ENCODE data around the gene APBA1. TPM values are rescaled to one million over a fixed set of nuclear protein-coding genes. Genes with fewer than 3 reads are reported as not detected.
"Not testable (repeated sequence)": the region's sequence is repeated elsewhere in the genome, so short reads cannot be mapped to it uniquely, and the experiment has no call there.

APBA1 gene
- total RNA-seq, 1 donor from 2014 or later: 5.9 TPM

DNA sequence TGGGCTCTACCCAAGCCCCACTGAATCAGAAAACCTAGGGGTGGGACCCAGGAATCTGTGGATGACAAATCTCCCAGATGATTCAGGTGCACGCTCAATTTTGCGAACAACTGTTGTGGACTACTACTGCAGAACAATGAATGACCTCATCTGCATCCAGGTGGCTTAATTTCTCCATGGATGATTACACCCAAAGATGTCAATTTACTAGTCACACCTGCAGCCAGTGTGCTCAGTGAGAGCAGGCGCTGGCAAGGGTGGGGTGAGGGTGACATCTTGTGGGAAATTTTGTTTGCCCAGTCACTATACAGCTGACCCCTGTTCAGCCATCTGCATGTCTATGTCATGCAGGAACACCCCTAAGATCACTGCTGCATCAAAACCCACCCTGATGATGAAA, 229.0 kb downstream of the APBA1 start:
- Histone ChIP-seq H3K27me3 (ENCODE audit: insufficient read depth, low read length) (no peaks in the 10 kb centered on the region), H3K9me3 (ENCODE audit: insufficient read depth, low read depth, low read length) (no peaks in the 10 kb centered on the region), H3K27ac (ENCODE audit: low read depth, low read length) (no peak overlapping the region), H3K4me1 (ENCODE audit: insufficient read depth, low read length) (peaks cover 16% of the 10 kb centered on the region), H3K4me2 (ENCODE audit: low read length) (no peak overlapping the region), H4K20me1 (ENCODE audit: insufficient read depth, low read length) (no peaks in the 10 kb centered on the region), H3K79me2 (ENCODE audit: insufficient read depth, low read length) (no peaks in the 10 kb centered on the region), H3K4me3 (ENCODE audit: insufficient read depth, low read depth, low read length) (no peak overlapping the region), H3K9ac (ENCODE audit: low read length) (no peak overlapping the region), H2AFZ (ENCODE audit: low read depth, low read length) (no peak overlapping the region), H3K36me3 (ENCODE audit: insufficient read depth, low read length) (no peaks in the 10 kb centered on the region)
- Mint-ChIP-seq H3K9me3 (ENCODE audit: unreplicated experiment) (peaks cover 4% of the 10 kb centered on the region), H3K27ac (ENCODE audit: unreplicated experiment) (no peak overlapping the region), H3K36me3 (ENCODE audit: low read depth, unreplicated experiment) (peaks cover 9% of the 10 kb centered on the region), H3K27me3 (ENCODE audit: low read depth, unreplicated experiment) (peaks cover 14% of the 10 kb centered on the region), H3K4me1 (ENCODE audit: low read depth, unreplicated experiment) (peaks cover 17% of the 10 kb centered on the region), H3K4me3 (ENCODE audit: unreplicated experiment) (no peak overlapping the region)
- TF ChIP-seq CTCF (IDR thresholded peaks at IDR 0.05; ENCODE audit: insufficient read depth, low read depth, low read length): no peak
- no peak for TF ChIP-seq EZH2 (IDR thresholded peaks at IDR 0.05; ENCODE audit: insufficient read depth, low read length)
- DNase-seq (ENCODE audit: low read depth) (no peak), FAIRE-seq (no peak)

GRCh38 chr9:69442486-69442885, 229.7 kb downstream of the APBA1 start:
- no peak for DNase-seq (ENCODE audit: low read depth)
- H3K4me1 Mint-ChIP-seq (ENCODE audit: low read depth, unreplicated experiment): peaks cover 17% of the 10 kb centered on the region

DNA sequence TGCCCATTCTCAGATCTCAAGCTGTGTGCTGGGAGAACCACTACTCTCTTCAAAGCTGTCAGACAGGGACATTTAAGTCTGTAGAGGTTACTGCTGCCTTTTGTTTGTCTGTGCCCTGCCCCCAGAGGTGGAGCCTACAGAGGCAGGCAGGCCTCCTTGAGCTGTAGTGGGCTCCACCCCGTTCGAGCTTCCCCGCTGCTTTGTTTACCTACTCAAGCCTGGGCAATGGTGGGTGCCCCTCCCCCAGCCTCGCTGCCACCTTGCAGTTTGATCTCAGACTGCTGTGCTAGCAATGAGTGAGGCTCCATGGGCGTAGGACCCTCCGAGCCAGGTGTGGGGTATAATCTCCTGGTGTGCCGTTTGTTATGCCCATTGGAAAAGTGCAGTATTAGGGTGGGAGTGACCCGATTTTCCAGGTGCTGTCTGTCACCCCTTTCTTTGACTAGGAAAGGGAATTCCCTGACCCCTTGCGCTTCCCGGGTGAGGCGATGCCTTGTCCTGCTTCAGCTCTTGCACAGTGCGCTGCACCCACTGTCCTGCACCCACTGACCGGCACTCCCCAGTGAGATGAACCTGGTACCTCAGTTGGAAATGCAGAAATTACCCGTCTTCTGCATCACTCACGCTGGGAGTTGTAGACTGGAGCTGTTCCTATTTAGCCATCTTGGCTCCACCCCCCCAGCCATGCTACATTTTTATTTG, 231.8 kb downstream of the APBA1 start:
- not testable (repeated sequence) for H3K27ac Mint-ChIP-seq (ENCODE audit: unreplicated experiment); H3K27ac ChIP-seq (ENCODE audit: low read depth, low read length); H3K79me2 ChIP-seq (ENCODE audit: insufficient read depth, low read length); FAIRE-seq; H3K27me3 Mint-ChIP-seq (ENCODE audit: low read depth, unreplicated experiment); H3K36me3 Mint-ChIP-seq (ENCODE audit: low read depth, unreplicated experiment); H3K9ac ChIP-seq (ENCODE audit: low read length); H3K9me3 ChIP-seq (ENCODE audit: insufficient read depth, low read depth, low read length); H3K4me3 Mint-ChIP-seq (ENCODE audit: unreplicated experiment); H2AFZ ChIP-seq (ENCODE audit: low read depth, low read length); H3K27me3 ChIP-seq (ENCODE audit: insufficient read depth, low read length); H3K9me3 Mint-ChIP-seq (ENCODE audit: unreplicated experiment); H3K36me3 ChIP-seq (ENCODE audit: insufficient read depth, low read length); H4K20me1 ChIP-seq (ENCODE audit: insufficient read depth, low read length); H3K4me2 ChIP-seq (ENCODE audit: low read length); H3K4me3 ChIP-seq (ENCODE audit: insufficient read depth, low read depth, low read length); DNase-seq (ENCODE audit: low read depth)
- H3K4me1 ChIP-seq (ENCODE audit: insufficient read depth, low read length): peaks cover 16% of the 10 kb centered on the region
- peaks cover 17% of the 10 kb centered on the region for H3K4me1 Mint-ChIP-seq (ENCODE audit: low read depth, unreplicated experiment)

More at GRCh38 chr9:69442486-69442885, 229.7 kb downstream of the APBA1 start:
- Histone ChIP-seq H3K27ac (ENCODE audit: low read depth, low read length) (no peak overlapping the region), H3K4me1 (ENCODE audit: insufficient read depth, low read length) (peaks cover 16% of the 10 kb centered on the region), H3K9ac (ENCODE audit: low read length) (no peak overlapping the region), H3K4me3 (ENCODE audit: insufficient read depth, low read depth, low read length) (no peak overlapping the region), H2AFZ (ENCODE audit: low read depth, low read length) (no peak overlapping the region), H3K9me3 (ENCODE audit: insufficient read depth, low read depth, low read length) (no peaks in the 10 kb centered on the region), H4K20me1 (ENCODE audit: insufficient read depth, low read length) (no peaks in the 10 kb centered on the region), H3K36me3 (ENCODE audit: insufficient read depth, low read length) (no peaks in the 10 kb centered on the region), H3K27me3 (ENCODE audit: insufficient read depth, low read length) (no peaks in the 10 kb centered on the region), H3K4me2 (ENCODE audit: low read length) (no peak overlapping the region), H3K79me2 (ENCODE audit: insufficient read depth, low read length) (no peaks in the 10 kb centered on the region)
- Mint-ChIP-seq H3K4me3 (ENCODE audit: unreplicated experiment) (no peak overlapping the region), H3K9me3 (ENCODE audit: unreplicated experiment) (peaks cover 4% of the 10 kb centered on the region), H3K27ac (ENCODE audit: unreplicated experiment) (no peak overlapping the region), H3K27me3 (ENCODE audit: low read depth, unreplicated experiment) (peaks cover 10% of the 10 kb centered on the region), H3K36me3 (ENCODE audit: low read depth, unreplicated experiment) (peaks cover 9% of the 10 kb centered on the region)
- no peak for FAIRE-seq
- no peak for TF ChIP-seq CTCF (IDR thresholded peaks at IDR 0.05; ENCODE audit: insufficient read depth, low read depth, low read length)
- no peak for TF ChIP-seq EZH2 (IDR thresholded peaks at IDR 0.05; ENCODE audit: insufficient read depth, low read length)

DNA sequence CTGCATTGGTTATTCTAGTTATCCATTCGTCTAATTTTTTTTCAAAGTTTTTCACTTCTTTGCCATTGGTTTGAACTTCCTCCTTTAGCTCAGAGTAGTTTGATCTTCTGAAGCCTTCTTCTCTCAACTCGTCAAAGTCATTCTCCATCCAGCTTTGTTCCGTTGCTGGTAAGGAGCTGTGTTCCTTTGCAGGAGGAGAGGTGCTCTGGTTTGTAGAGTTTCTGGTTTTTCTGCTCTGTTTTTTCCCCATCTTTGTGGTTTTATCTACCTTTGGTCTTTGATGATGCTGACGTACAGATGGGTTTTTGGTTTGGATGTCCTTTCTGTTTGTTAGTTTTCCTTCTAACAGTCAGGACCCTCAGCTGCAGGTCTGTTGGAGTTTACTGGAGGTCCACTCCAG, 232.5 kb downstream of the APBA1 start:
- not testable (repeated sequence) for H3K4me3 Mint-ChIP-seq (ENCODE audit: unreplicated experiment); H3K27me3 Mint-ChIP-seq (ENCODE audit: low read depth, unreplicated experiment); H2AFZ ChIP-seq (ENCODE audit: low read depth, low read length); H3K4me2 ChIP-seq (ENCODE audit: low read length); H3K36me3 Mint-ChIP-seq (ENCODE audit: low read depth, unreplicated experiment); H3K9ac ChIP-seq (ENCODE audit: low read length); H3K36me3 ChIP-seq (ENCODE audit: insufficient read depth, low read length); FAIRE-seq; H4K20me1 ChIP-seq (ENCODE audit: insufficient read depth, low read length); DNase-seq (ENCODE audit: low read depth); H3K9me3 Mint-ChIP-seq (ENCODE audit: unreplicated experiment); H3K27ac Mint-ChIP-seq (ENCODE audit: unreplicated experiment); H3K27me3 ChIP-seq (ENCODE audit: insufficient read depth, low read length); H3K27ac ChIP-seq (ENCODE audit: low read depth, low read length); H3K9me3 ChIP-seq (ENCODE audit: insufficient read depth, low read depth, low read length); H3K79me2 ChIP-seq (ENCODE audit: insufficient read depth, low read length); H3K4me3 ChIP-seq (ENCODE audit: insufficient read depth, low read depth, low read length)
- H3K4me1 ChIP-seq (ENCODE audit: insufficient read depth, low read length): peaks cover 16% of the 10 kb centered on the region
- peaks cover 16% of the 10 kb centered on the region for H3K4me1 Mint-ChIP-seq (ENCODE audit: low read depth, unreplicated experiment)

All from astrocyte (in vitro differentiated cells and primary cell).